ENCODE results near the gene ZNF836. TPM values are rescaled to one million over a fixed set of nuclear protein-coding genes. Genes with fewer than 3 reads are reported as not detected.

The ZNF836 gene
- total RNA-seq, 1 donor from 2014 or later, result 14.0 TPM

Small RNA genes within 50 kb of the gene (small RNA-seq; reads per million reads assigned to genes)
- gene RPL37P23 (ENCODE audit: low replicate concordance), result not detected

Other genes starting within 250 kb of the ZNF836 start
- 5.6 TPM for gene ZNF613, start 244.1 kb downstream of the ZNF836 start, total RNA-seq
- 11.5 TPM for gene ZNF350, start 184.8 kb downstream of the ZNF836 start, total RNA-seq
- 16.2 TPM for gene ZNF615, start 163.4 kb downstream of the ZNF836 start, total RNA-seq
- 10.4 TPM for gene ZNF614, start 143.2 kb downstream of the ZNF836 start, total RNA-seq
- 15.5 TPM for gene ZNF432, start 122.8 kb downstream of the ZNF836 start, total RNA-seq
- 29.5 TPM for gene ZNF841, start 75.9 kb downstream of the ZNF836 start, total RNA-seq
- gene ZNF616, start 31.7 kb downstream of the ZNF836 start, total RNA-seq, result 12.9 TPM
- 53.9 TPM for gene PPP2R1A, start 18.4 kb upstream of the ZNF836 start, total RNA-seq
- 16.9 TPM for gene ZNF766, start 98.0 kb upstream of the ZNF836 start, total RNA-seq
- 5.1 TPM for gene ZNF480, start 125.5 kb upstream of the ZNF836 start, total RNA-seq
- 2.6 TPM for gene ZNF610, start 164.6 kb upstream of the ZNF836 start, total RNA-seq
- 27.2 TPM for gene ZNF880, start 198.3 kb upstream of the ZNF836 start, total RNA-seq
- gene ZNF528, start 226.2 kb upstream of the ZNF836 start, total RNA-seq, result 18.2 TPM

Measured in skin of body (tissue), 2 donors.